NT2/D1 (cell line): ENCODE measurements around the gene ASCC2.

ENCODE experiments used
- DNase-seq: peaks from one replicate; pipeline ENCODE4 v3.0.0-alpha.2; 2011; ENCODE audit warnings: low read depth, low spot score
- H3K27me3 ChIP-seq: 2 replicates; pipeline ENCODE4 v1.6.0; 2011; ENCODE audit warnings: mild to moderate bottlenecking; ENCODE audit not compliant: insufficient read length, insufficient read depth
- H3K36me3 ChIP-seq: 2 replicates; pipeline ENCODE4 v1.6.1; 2011; ENCODE audit warnings: mild to moderate bottlenecking, low read length, mixed read lengths; ENCODE audit not compliant: insufficient read depth, insufficient read length
- H3K4me1 ChIP-seq: 2 replicates; pipeline ENCODE4 v1.5.1; 2011; ENCODE audit not compliant: insufficient read depth, insufficient read length
- H3K4me3 ChIP-seq: 2 replicates; pipeline ENCODE4 v1.5.1; 2011; ENCODE audit warnings: low read depth; ENCODE audit not compliant: insufficient read length
- H3K9ac ChIP-seq: 2 replicates; pipeline ENCODE4 v1.6.0; 2011; ENCODE audit warnings: low read depth; ENCODE audit not compliant: insufficient read length
- H3K9me3 ChIP-seq: 2 replicates; pipeline ENCODE4 v1.5.1; 2011; ENCODE audit warnings: mild to moderate bottlenecking, low read length; ENCODE audit not compliant: insufficient read depth
- SUZ12 ChIP-seq: IDR thresholded peaks from 2 replicates; pipeline ENCODE4 v1.6.1; 2011; ENCODE audit not compliant: insufficient read length, insufficient read depth; ENCODE audit errors: extremely low read depth
- YY1 ChIP-seq: IDR thresholded peaks from 2 replicates; pipeline ENCODE4 v1.6.1; 2011; ENCODE audit not compliant: insufficient read length, insufficient read depth
- ZNF274 ChIP-seq: IDR thresholded peaks from 2 replicates; pipeline ENCODE4 v1.6.1; 2011; ENCODE audit warnings: mild to moderate bottlenecking, low read depth, low read length

The ASCC2 gene

GRCh38 chr22:29810216-29810615 is 27.9 kb downstream of the ASCC2 start:
- Histone ChIP-seq H3K36me3 (peaks cover 78% of the 10 kb centered on the region), H3K9ac (no peak overlapping the region), H3K27me3 (no peaks in the 10 kb centered on the region), H3K4me1 (peaks cover 2% of the 10 kb centered on the region), H3K9me3 (no peaks in the 10 kb centered on the region), H3K4me3 (no peak overlapping the region)
- no peak for DNase-seq
- TF ChIP-seq SUZ12 (no peak), YY1 (no peak), ZNF274 (no peak)

- no peaks in the 10 kb centered on the region for H3K27me3 ChIP-seq
- H3K4me3 ChIP-seq: no peak overlapping the region
- TF ChIP-seq YY1 (no peak), SUZ12 (no peak)
- peaks cover 2% of the 10 kb centered on the region for H3K4me1 ChIP-seq
- no peaks in the 10 kb centered on the region for H3K9me3 ChIP-seq
- no peak for DNase-seq
- H3K36me3 ChIP-seq: peaks cover 74% of the 10 kb centered on the region
- no peak overlapping the region for H3K9ac ChIP-seq
These were observed 31.9 kb downstream of the ASCC2 start for GRCh38 chr22:29806196-29806595.

GRCh38 chr22:29804985-29805384 is 33.1 kb downstream of the ASCC2 start:
- H3K36me3 ChIP-seq: peaks cover 79% of the 10 kb centered on the region
- peaks cover 4% of the 10 kb centered on the region for H3K4me1 ChIP-seq
- no peak for TF ChIP-seq ZNF274
- TF ChIP-seq SUZ12: no peak
- TF ChIP-seq YY1: no peak
- no peak overlapping the region for H3K9ac ChIP-seq
- no peaks in the 10 kb centered on the region for H3K27me3 ChIP-seq
- no peak for DNase-seq
- H3K9me3 ChIP-seq: no peaks in the 10 kb centered on the region
- H3K4me3 ChIP-seq: no peak overlapping the region

GRCh38 chr22:29803190-29803589 is 34.9 kb downstream of the ASCC2 start:
- TF ChIP-seq YY1 (no peak), ZNF274 (no peak), SUZ12 (no peak)
- no peak for DNase-seq
- no peaks in the 10 kb centered on the region for H3K9me3 ChIP-seq
- no peak overlapping the region for H3K4me3 ChIP-seq
- no peaks in the 10 kb centered on the region for H3K27me3 ChIP-seq
- no peak overlapping the region for H3K9ac ChIP-seq
- peaks cover 84% of the 10 kb centered on the region for H3K36me3 ChIP-seq
- H3K4me1 ChIP-seq: peaks cover 2% of the 10 kb centered on the region

- Histone ChIP-seq H3K27me3 (no peaks in the 10 kb centered on the region), H3K4me1 (peaks cover 2% of the 10 kb centered on the region), H3K36me3 (peaks cover 84% of the 10 kb centered on the region), H3K9ac (no peak overlapping the region), H3K9me3 (no peaks in the 10 kb centered on the region), H3K4me3 (no peak overlapping the region)
- DNase-seq: no peak
- TF ChIP-seq YY1: no peak
- TF ChIP-seq ZNF274: no peak
- TF ChIP-seq SUZ12: no peak
These were observed 36.3 kb downstream of the ASCC2 start for GRCh38 chr22:29801796-29802195.

- no peak for TF ChIP-seq YY1
- TF ChIP-seq ZNF274: no peak
- no peak for TF ChIP-seq SUZ12
- peak; percentile 43 for DNase-seq
- H3K4me1 ChIP-seq: peaks cover 2% of the 10 kb centered on the region
- no peaks in the 10 kb centered on the region for H3K9me3 ChIP-seq
- H3K27me3 ChIP-seq: no peaks in the 10 kb centered on the region
- H3K9ac ChIP-seq: no peak overlapping the region
- H3K4me3 ChIP-seq: no peak overlapping the region
- H3K36me3 ChIP-seq: peaks cover 84% of the 10 kb centered on the region
These were observed 36.9 kb downstream of the ASCC2 start for GRCh38 chr22:29801153-29801552.

- Histone ChIP-seq H3K27me3 (no peaks in the 10 kb centered on the region), H3K4me1 (peaks cover 2% of the 10 kb centered on the region), H3K9ac (no peak overlapping the region), H3K36me3 (peaks cover 79% of the 10 kb centered on the region), H3K9me3 (no peaks in the 10 kb centered on the region), H3K4me3 (no peak overlapping the region)
- TF ChIP-seq SUZ12 (no peak), ZNF274 (no peak), YY1 (no peak)
- no peak for DNase-seq
These were observed 38.8 kb downstream of the ASCC2 start for GRCh38 chr22:29799217-29799680.
